Measurements from ENCODE around the gene MRPS2. TPM values are rescaled to one million over a fixed set of nuclear protein-coding genes. Genes with fewer than 3 reads are reported as not detected.
A peak's percentile ranks its signal among the peaks of the same experiment; 100 is the strongest.

The MRPS2 gene
- total and polyA plus RNA-seq, 9 of the 15 experiments (the other 6 are each of a cell fraction or from before 2014, with no cell fraction given): 8.0 to 167 (median 81.3) TPM

DNA sequence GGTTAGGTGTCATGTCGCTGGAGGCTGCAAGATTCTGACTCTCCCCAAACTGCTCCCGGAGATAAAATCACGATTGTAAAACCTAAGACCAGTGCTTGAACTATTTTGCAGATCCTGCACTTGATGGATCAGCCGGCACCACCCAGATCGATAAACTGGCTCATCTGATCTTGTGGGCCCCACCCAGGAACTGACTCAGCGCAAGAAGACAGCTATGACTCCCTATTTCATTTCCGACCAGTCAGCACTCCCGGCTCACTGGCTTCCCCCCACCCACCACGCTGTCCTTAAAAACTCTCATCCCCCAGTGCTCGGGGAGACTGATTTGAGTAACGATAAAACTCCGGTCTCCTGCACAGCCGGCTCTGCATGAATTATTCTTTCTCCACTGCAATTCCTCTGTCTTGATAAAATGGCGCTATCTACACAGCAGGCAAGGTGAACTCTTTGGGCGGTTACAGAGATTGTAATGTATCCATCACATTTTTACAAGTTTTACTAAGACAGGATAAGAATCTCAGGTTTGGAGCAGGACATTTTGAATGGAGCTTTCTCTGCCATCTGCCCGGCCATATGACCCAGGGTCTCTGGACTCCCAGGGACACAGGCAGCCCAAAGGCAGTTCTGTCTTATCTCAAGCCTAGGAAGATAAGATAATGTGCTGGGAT, 31.5 kb upstream of the MRPS2 start (continued):
- TF ChIP-seq, protein P1, sequence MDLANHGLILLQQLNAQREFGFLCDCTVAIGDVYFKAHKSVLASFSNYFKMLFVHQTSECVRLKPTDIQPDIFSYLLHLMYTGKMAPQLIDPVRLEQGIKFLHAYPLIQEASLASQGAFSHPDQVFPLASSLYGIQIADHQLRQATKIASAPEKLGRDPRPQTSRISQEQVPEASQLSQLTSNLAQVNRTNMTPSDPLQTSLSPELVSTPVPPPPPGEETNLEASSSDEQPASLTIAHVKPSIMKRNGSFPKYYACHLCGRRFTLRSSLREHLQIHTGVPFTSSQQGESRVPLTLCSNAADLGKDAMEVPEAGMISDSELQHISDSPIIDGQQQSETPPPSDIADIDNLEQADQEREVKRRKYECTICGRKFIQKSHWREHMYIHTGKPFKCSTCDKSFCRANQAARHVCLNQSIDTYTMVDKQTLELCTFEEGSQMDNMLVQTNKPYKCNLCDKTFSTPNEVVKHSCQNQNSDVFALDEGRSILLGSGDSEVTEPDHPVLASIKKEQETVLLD (IDR thresholded peaks at IDR 0.05): peak; percentile 81; the same call in 1 of the 2 replicates
- TF ChIP-seq, protein P2, sequence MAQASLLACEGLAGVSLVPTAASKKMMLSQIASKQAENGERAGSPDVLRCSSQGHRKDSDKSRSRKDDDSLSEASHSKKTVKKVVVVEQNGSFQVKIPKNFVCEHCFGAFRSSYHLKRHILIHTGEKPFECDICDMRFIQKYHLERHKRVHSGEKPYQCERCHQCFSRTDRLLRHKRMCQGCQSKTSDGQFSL (CRISPR knock-in tag; IDR thresholded peaks at IDR 0.05): no peak
- TF ChIP-seq, protein P2 (tag; IDR thresholded peaks at IDR 0.05): peak in 1 of 2 experiments; percentile 58; a peak in 1 of 4 replicates
- TF ChIP-seq FUS (optimal IDR thresholded peaks at IDR 0.05; ENCODE audit: low read depth, low read length) (no peak), RNF2 (IDR thresholded peaks at IDR 0.05) (peak; percentile 72; the same call in 1 of the 2 replicates), ZNF695 (CRISPR knock-in tag; IDR thresholded peaks at IDR 0.05) (no peak), ARHGAP35 (IDR thresholded peaks at IDR 0.05; ENCODE audit: partially characterized antibody) (no peak), ETV6 (IDR thresholded peaks at IDR 0.05; ENCODE audit: borderline replicate concordance in 1 of 2, low read depth in 2 of 2, low read length in 1 of 2) (no peak), ETV6 (CRISPR knock-in tag; IDR thresholded peaks at IDR 0.05; ENCODE audit: borderline replicate concordance) (no peak), PHF21A (IDR thresholded peaks at IDR 0.05; ENCODE audit: borderline replicate concordance, low read depth) (no peak), RFX1 (IDR thresholded peaks at IDR 0.05) (no peak), ZC3H8 (IDR thresholded peaks at IDR 0.05) (no peak), HEY1 (CRISPR knock-in tag; IDR thresholded peaks at IDR 0.05; ENCODE audit: borderline replicate concordance) (no peak), NFIX (CRISPR knock-in tag; IDR thresholded peaks at IDR 0.05; ENCODE audit: low read depth) (no peak), MYC (IDR thresholded peaks at IDR 0.05; ENCODE audit: low read depth, low read length) (peak; percentile 63; the same call in 1 of the 2 replicates), MYC (CRISPR knock-in tag; IDR thresholded peaks at IDR 0.05; ENCODE audit: borderline replicate concordance, low read depth) (no peak), SREBF2 (CRISPR knock-in tag; IDR thresholded peaks at IDR 0.05) (no peak), CC2D1A (IDR thresholded peaks at IDR 0.05) (peak; percentile 88), ZNF263 (CRISPR knock-in tag; IDR thresholded peaks at IDR 0.05; ENCODE audit: borderline replicate concordance) (no peak), ZNF124 (CRISPR knock-in tag; IDR thresholded peaks at IDR 0.05) (no peak), LEF1 (IDR thresholded peaks at IDR 0.05) (peak; percentile 81), BRD9 (IDR thresholded peaks at IDR 0.05; ENCODE audit: low read depth, partially characterized antibody) (peak; percentile 93), RBM15 (IDR thresholded peaks at IDR 0.05; ENCODE audit: insufficient read depth, low read length) (no peak), SMARCA5 (IDR thresholded peaks at IDR 0.05) (no peak), STAT5A (IDR thresholded peaks at IDR 0.05; ENCODE audit: borderline replicate concordance, low read length) (no peak)
- TF ChIP-seq, protein P3, sequence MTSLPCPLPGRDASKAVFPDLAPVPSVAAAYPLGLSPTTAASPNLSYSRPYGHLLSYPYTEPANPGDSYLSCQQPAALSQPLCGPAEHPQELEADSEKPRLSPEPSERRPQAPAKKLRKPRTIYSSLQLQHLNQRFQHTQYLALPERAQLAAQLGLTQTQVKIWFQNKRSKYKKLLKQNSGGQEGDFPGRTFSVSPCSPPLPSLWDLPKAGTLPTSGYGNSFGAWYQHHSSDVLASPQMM (CRISPR knock-in tag; IDR thresholded peaks at IDR 0.05): no peak
- TF ChIP-seq, protein P4, sequence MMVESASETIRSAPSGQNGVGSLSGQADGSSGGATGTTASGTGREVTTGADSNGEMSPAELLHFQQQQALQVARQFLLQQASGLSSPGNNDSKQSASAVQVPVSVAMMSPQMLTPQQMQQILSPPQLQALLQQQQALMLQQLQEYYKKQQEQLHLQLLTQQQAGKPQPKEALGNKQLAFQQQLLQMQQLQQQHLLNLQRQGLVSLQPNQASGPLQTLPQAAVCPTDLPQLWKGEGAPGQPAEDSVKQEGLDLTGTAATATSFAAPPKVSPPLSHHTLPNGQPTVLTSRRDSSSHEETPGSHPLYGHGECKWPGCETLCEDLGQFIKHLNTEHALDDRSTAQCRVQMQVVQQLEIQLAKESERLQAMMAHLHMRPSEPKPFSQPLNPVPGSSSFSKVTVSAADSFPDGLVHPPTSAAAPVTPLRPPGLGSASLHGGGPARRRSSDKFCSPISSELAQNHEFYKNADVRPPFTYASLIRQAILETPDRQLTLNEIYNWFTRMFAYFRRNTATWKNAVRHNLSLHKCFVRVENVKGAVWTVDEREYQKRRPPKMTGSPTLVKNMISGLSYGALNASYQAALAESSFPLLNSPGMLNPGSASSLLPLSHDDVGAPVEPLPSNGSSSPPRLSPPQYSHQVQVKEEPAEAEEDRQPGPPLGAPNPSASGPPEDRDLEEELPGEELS (CRISPR knock-in tag; IDR thresholded peaks at IDR 0.05; ENCODE audit: borderline replicate concordance): no peak
